Heart left ventricle (tissue), 13 donors: ENCODE measurements around the gene C2CD4B.

ENCODE experiments used
- POLR2A ChIP-seq, 2 donors: fragments of 450-650 bp; IDR thresholded peaks; one replicate each; pipeline ENCODE4 v1.6.1; 2017; ENCODE audit warnings: antibody characterized with exemption in 2 of 2, mild to moderate bottlenecking in 2 of 2, moderate library complexity in 2 of 2
- TF ChIP-seq, protein P1 (sequence below), 12 donors: fragments of 200-600 bp; sonication (generic) in 4 of 12; IDR thresholded peaks; one replicate each; pipeline versions ENCODE4 v1.5.0 to v1.8.0; 2018 to 2022; ENCODE audit warnings: antibody characterized with exemption in 12 of 12, mild to moderate bottlenecking in 5 of 12
- donor health status: ischemic (EF 13 %, LVEDD 7.1; RV severe dilation, severe dysfunction).
- donor health status: DM: no; HTN: yes; CAD: no.
- donor health status: DM: no; HTN: no; CAD: no.
- donor health status: ischemic (EF 25% LVEDD 6.9; RV normal size, moderate dysfunction).
- donor health status: ischemic (EF 25% LVEDD 5.7; RV mildly dilated, moderate dysfunction).
- donor health status: ischemic (EF 35%, LVEDD 5.7; RV mildly dilated, moderate dysfunction).
- donor health status: nonischemic (EF 11% LVEDD 7.7; RV severe dilation, severe dysfunction).
- donor health status: DM: yes; HTN: yes; CAD: no.
- donor health status: PGD.
- donor health status: ischemic (EF 29% LVEDD 5.4; RV normal size, mild dysfunction).
- donor health status: nonischemic (EF 23%, LVEDD 6.1; RV moderate dilation, normal function).

GRCh38 chr15:62125773-62126172 is 39.3 kb downstream of the C2CD4B start:
- TF ChIP-seq, protein P1, sequence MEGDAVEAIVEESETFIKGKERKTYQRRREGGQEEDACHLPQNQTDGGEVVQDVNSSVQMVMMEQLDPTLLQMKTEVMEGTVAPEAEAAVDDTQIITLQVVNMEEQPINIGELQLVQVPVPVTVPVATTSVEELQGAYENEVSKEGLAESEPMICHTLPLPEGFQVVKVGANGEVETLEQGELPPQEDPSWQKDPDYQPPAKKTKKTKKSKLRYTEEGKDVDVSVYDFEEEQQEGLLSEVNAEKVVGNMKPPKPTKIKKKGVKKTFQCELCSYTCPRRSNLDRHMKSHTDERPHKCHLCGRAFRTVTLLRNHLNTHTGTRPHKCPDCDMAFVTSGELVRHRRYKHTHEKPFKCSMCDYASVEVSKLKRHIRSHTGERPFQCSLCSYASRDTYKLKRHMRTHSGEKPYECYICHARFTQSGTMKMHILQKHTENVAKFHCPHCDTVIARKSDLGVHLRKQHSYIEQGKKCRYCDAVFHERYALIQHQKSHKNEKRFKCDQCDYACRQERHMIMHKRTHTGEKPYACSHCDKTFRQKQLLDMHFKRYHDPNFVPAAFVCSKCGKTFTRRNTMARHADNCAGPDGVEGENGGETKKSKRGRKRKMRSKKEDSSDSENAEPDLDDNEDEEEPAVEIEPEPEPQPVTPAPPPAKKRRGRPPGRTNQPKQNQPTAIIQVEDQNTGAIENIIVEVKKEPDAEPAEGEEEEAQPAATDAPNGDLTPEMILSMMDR (IDR thresholded peaks at IDR 0.05) = peak; percentile 40 to 62 (median 48)
- no peak for TF ChIP-seq POLR2A (IDR thresholded peaks at IDR 0.05)
